ENCODE data around the gene PTPN13.

PTPN13 gene

GRCh38 chr4:86819561-86819960 is 225.4 kb downstream of the PTPN13 start:
- no peak for DNase-seq

GRCh38 chr4:86821151-86821550 is 227.0 kb downstream of the PTPN13 start:
- no peak for DNase-seq

- no peak for DNase-seq
These were observed 228.0 kb downstream of the PTPN13 start for GRCh38 chr4:86822136-86822535.

- no peak for DNase-seq
These were observed 231.4 kb downstream of the PTPN13 start for GRCh38 chr4:86825511-86825910.

- no peak for DNase-seq
These were observed 237.4 kb downstream of the PTPN13 start for GRCh38 chr4:86831262-86832130.

GRCh38 chr4:86833615-86834014 is 239.5 kb downstream of the PTPN13 start:
- no peak for DNase-seq

- DNase-seq = no peak
These were observed 240.8 kb downstream of the PTPN13 start for GRCh38 chr4:86834901-86835300.

- no peak for DNase-seq
These were observed 241.6 kb downstream of the PTPN13 start for GRCh38 chr4:86835677-86836076.

- DNase-seq = no peak
These were observed 243.8 kb downstream of the PTPN13 start for GRCh38 chr4:86837691-86838503.

GRCh38 chr4:86840858-86841257 is 246.7 kb downstream of the PTPN13 start:
- no peak for DNase-seq

GRCh38 chr4:86841309-86841708 is 247.2 kb downstream of the PTPN13 start:
- no peak for DNase-seq

- no peak for DNase-seq
These were observed 251.5 kb downstream of the PTPN13 start for GRCh38 chr4:86845593-86845992.

- DNase-seq = no peak
These were observed 252.8 kb downstream of the PTPN13 start for GRCh38 chr4:86846921-86847320.

- no peak for DNase-seq
These were observed 253.5 kb downstream of the PTPN13 start for GRCh38 chr4:86847571-86847970.

- DNase-seq = no peak
These were observed 254.0 kb downstream of the PTPN13 start for GRCh38 chr4:86848136-86848535.

GRCh38 chr4:86848732-86849619 is 254.9 kb downstream of the PTPN13 start, which contains the start of gene SLC10A6:
Gene SLC10A6 (minus strand): TSS chr4:86849384. CDS start chr4:86849115, 269 bp downstream.
- DNase-seq = no peak

- DNase-seq = no peak
These were observed 259.1 kb downstream of the PTPN13 start for GRCh38 chr4:86853209-86853608.

GRCh38 chr4:86855572-86855971 is 261.5 kb downstream of the PTPN13 start:
- DNase-seq = no peak

GRCh38 chr4:86856896-86857295 is 262.8 kb downstream of the PTPN13 start:
- no peak for DNase-seq

- DNase-seq = no peak
These were observed 263.4 kb downstream of the PTPN13 start for GRCh38 chr4:86857341-86858052.
